ENCODE results near the gene AMFR.

AMFR gene

DNA sequence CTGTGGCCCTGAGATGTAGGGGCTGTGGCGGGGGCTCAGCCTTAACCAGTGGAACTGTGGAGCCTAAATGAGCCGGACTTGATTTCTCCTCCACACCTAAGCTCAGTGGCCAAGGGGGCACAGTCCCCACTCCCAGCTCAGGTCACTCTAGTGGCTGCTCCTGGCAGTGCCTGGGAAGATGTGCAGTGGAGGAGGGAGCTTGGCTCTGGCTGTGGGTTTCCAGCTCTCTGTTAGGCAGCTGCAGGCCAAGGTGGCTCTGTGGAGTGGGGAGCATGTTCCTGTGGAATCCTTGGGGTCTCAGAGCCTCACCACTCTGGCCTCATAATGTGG lies 76.3 kb downstream of the AMFR start:
- no peak for DNase-seq (ENCODE audit: low read depth in 3 of 3, low spot score in 1 of 3)

DNA sequence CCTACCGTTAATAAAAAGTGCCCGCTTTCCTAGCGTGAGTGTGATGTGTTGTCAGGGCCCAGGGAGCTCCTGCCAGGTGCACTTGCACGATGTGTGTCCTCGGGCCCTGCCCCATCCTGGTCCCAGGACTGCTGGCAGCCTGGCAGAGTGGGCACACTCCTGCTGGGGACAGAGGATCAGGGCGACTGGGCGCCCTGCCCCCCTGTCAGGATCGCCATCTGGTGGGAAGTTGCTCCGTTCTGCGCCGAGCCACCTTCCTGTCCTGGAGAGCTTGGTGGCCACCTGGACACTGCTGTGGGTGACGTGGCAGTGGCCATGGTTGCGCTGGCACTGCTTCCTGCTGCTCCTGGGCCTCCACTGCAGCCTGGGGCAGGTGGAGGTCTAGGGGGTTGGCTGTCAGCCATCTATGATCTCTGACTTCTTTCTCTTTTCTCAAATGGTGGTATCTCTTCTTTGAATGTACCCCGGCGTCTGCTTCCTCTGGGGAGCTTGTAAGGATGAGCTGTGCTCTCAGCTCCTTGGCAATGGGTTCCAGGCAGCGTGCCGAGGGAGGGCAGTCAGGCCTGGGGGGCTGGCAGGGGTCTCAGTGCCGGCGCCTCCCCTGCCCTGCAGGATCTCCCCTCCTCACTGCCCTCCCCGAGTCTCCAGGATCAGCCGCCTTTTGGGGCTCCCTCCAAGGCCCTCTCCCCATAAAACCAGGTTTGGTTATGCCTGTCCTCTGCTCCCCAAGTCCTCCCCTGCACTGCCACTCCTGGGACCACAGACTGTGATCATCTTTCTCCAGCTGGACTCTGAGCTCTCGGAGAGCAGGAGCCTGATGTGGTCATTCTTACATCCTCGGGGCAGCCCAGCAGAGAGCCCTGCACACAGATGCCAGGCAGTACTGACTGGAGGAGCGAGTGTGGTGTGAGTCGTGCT lies 76.9 kb downstream of the AMFR start:
- DNase-seq (ENCODE audit: low read depth in 3 of 3, low spot score in 1 of 3): no peak

DNA sequence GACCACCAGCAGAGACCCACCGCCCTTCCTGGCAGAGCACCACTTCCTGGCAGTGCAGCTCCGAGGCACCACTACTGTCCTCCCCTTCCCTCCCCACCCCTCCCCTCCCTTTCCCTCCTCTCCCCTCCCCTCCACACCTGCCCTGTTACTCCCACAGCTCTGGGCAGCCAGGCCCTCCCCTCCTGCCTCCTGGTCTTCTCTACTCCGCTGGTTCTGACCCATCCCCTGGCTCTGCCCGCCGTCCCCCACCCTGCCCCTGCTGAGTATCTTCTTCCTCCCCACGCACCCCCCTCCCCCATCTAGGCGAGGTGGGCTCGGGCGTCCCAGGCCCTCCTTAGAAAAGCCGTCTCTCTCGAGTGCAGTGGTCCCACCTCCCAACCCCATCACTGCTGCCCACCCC lies 77.7 kb downstream of the AMFR start:
- no peak for DNase-seq (ENCODE audit: low read depth in 3 of 3, low spot score in 1 of 3)

DNA sequence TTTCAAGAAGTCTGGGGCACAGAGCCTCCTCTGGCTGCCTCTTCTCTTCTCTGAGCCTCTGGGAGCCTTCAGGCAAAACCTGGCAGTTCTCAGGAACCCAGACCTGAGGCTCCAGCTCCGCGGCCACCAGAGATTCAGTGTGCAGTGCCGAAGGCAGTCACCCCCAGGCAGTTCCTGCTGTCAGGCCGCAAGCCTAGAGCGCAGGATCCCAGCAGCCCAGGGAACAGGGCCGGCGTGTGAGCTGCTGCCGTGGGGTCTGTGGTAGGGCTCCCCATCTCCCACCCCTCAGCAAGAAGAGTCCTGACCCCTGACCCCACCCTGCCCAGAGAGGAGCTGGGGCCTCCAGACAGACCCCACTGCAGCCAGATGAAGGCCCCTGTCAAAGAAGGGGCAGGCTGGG lies 78.2 kb downstream of the AMFR start:
- no peak for DNase-seq (ENCODE audit: low read depth in 3 of 3, low spot score in 1 of 3)

GRCh38 chr16:56346131-56346890 lies 79.0 kb downstream of the AMFR start:
- no peak for DNase-seq (ENCODE audit: low read depth in 3 of 3, low spot score in 1 of 3)

GRCh38 chr16:56345406-56346050 lies 79.8 kb downstream of the AMFR start:
- no peak for DNase-seq (ENCODE audit: low read depth in 3 of 3, low spot score in 1 of 3)

GRCh38 chr16:56344518-56345405 lies 80.6 kb downstream of the AMFR start:
- DNase-seq (ENCODE audit: low read depth in 3 of 3, low spot score in 1 of 3): no peak

DNA sequence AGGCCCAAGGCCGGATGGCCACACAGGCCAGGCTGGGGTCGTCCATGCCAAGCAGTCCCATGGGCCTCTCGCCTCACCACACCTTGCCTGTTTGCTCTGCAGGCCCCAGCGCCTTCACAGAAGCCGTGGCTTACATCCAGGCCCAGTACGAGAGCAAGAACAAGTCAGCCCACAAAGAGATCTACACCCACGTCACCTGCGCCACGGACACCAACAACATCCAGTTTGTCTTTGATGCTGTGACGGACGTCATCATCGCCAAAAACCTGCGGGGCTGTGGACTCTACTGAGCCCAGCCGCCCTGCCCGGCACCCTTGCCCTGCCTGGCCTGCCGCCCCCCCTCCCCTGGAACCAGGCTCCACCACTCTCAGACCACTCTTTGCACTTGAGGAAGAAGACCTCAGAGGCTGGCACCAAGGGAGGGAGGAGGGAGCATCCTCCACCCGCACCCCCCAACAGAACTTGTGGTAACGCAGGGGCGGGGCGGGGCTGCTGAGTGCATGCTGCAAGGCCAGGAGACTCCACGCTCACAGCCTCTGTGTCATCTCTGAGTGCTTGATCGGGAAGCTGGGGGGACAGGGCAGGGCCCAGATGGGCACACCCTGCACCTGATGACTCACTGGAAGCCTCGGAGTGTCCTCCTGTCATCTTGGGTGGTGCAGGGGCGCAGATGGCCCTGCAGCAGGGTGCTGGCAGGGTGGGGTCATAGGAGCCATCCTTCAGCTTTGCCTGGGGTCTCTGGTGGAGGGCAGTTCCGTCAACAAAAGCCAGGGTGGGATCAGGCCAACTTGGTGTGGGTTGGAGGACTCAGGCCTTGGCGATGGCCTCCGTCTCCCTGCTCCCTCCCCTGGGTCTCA lies 81.5 kb downstream of the AMFR start:
- DNase-seq (ENCODE audit: low read depth in 3 of 3, low spot score in 1 of 3): no peak

- no peak for DNase-seq (ENCODE audit: low read depth in 3 of 3, low spot score in 1 of 3)
Observed at GRCh38 chr16:56341656-56342399, 83.5 kb downstream of the AMFR start.

DNA sequence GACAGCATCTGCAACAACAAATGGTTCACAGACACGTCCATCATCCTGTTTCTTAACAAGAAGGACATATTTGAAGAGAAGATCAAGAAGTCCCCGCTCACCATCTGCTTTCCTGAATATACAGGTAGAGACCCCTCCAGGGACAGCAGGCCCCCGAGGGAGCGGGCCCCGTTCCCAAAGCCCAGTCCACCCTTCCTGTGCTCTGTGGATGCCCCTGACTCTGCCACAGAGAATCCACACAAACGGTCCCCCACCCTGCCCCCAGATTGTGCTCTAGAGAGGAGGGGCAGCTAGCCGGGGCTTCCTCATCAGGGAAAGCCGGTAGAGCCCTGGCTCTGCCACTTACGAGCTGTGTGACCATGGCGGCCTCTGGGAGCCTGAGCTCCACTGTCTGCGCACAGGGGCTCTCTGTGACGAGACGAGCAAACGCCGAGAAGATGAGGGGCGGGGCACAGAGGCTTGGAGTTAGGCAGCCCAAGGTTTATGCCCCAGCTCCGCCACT lies 84.4 kb downstream of the AMFR start:
- DNase-seq (ENCODE audit: low read depth in 3 of 3, low spot score in 1 of 3): no peak

DNA sequence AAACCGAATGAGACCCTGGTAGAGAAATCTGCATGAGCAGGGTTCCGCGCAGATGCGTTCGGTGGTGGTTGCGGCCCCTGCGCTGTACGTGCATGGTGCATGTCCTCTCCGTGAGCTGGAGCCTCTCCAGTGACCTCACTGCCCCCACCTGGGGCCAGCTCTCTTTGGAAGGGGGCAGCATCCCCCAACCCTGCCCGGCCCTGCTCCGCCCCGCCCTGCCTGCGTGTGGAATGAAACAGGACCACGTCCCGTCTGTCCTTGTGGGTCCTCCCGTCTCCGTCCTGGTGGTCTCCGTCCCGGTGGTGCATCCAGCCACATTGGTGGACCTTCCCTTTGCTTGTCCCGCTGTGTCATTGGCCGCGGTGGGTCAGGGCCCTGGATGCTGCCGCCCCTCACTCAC lies 84.9 kb downstream of the AMFR start:
- DNase-seq (ENCODE audit: low read depth in 3 of 3, low spot score in 1 of 3): no peak

GRCh38 chr16:56339431-56340195 lies 85.7 kb downstream of the AMFR start:
- DNase-seq (ENCODE audit: low read depth in 3 of 3, low spot score in 1 of 3): no peak

DNA sequence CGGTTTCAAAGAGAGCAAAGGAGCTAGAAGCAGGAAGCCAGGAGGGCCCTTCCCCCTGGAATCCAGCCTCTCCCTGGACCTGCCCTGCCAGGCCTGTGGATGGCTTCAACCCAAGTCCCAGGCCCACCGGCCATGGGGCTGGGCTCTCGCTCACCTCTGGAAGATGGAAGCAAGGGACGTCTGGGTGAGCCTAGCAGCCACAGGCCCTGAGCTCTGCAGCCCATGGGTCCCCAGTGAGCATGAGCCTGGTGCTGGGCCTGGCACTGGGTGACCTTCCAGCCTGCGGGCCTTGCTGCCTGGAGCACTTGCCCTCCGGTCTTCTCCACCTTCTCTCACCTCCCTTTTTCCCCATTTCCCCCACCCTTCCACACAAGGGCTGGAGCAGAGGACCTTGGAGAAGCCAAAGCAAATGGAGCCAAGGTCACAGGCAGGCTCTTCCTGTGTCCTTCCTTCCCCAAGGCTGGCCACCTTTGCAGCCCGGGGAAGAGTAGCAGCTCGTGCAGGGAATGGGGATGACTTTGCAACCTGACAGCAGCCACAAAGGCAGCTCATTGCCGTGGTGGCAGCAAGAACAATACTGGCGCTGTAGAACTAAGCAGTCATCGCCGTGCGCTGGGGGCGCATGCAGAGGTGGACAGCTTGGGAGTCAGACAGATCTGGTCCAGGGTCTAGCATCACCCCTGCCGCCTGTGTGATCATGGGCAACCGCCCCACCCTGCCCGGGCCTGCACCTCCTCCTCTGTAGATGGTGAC lies 86.6 kb downstream of the AMFR start:
- DNase-seq (ENCODE audit: low read depth in 3 of 3, low spot score in 1 of 3): no peak

DNA sequence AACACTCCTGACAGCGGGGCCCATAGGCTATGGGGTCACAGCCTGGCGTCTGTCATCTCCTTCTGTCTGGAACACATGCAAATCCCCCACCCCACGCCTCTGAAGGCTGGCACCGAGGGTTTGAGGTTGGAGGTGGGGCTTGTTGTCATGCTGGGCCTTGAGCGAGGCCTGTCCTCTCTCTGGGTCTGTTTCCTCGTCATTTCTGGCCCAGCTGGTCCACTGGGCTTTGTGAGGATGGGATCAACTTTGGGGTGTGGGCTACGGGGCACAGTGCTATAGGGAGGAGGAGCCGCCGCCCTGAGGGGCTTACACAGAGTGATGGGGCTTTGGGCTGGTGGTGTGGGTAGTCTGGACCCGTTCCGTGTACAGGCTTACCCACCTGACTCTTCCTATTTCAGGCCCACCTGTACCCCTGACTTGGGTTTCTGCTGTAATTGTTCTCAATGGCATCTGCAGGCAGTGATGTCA lies 87.5 kb downstream of the AMFR start:
- DNase-seq (ENCODE audit: low read depth in 3 of 3, low spot score in 1 of 3): no peak

DNA sequence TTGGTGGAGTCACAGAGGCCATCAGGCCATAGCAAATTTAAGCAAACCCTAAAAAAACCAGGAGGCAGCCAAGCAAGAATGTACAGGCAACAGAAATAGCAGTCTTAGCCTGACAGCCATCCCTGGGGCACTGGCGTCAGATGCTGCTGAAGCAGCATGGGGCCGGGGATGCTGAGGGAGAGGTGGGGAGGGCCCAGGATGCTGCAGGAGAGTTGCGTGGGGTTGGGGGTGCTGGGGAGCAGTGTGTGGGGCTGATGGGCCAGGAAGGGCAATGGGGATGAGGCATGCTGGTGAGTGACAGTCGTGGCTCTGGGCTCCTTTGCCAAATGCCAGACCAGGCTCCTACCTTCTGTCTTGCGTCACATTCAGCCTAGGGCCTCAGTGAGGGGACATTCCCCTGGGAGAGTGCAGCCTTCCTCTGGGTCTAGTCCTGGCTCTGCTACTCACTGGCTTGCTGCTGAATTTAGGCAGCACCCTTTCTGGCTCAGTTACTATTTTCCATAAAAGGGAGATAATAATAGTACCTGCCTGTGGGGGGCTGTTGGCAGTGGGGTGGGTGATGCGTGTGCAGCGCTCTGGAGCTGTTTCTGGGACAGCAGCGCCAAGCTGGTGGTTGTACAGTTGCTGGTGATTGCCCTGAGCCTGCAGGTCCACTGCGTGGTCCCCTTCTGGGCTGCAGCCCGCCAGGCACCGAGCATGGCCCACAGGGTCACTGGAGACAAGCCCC lies 88.1 kb downstream of the AMFR start:
- no peak for DNase-seq (ENCODE audit: low read depth in 3 of 3, low spot score in 1 of 3)

DNA sequence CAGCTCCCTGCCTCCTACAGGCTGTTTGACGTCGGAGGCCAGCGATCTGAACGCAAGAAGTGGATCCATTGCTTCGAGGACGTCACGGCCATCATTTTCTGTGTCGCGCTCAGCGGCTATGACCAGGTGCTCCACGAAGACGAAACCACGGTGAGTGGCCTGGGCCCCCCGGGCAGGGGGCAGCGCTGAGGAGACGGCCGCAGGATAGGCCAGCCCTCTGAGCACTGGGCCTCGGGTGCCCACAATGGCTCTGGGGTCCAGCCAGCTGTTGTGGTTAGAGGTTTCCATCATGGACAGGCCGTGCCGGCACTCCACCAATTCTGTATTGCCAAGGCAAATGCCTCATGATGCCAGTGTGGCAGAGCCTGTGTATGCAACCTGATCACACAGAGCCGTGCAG lies 88.6 kb downstream of the AMFR start:
- no peak for DNase-seq (ENCODE audit: low read depth in 3 of 3, low spot score in 1 of 3)
